DMS 273 (cell line): ENCODE measurements around the gene ALG1L2.
"Not testable (repeated sequence)": the region's sequence is repeated elsewhere in the genome, so short reads cannot be mapped to it uniquely, and the experiment has no call there.

Experiments used
- DNase-seq: peaks from one replicate; lab custom pipeline; 2025; ENCODE audit not compliant: unreplicated experiment; lab: John Stamatoyannopoulos, UW

The ALG1L2 gene

GRCh38 chr3:130081351-130081881 lies at the start of gene ALG1L2:
Gene ALG1L2, plus strand, starts transcription at chr3:130081831. Its CDS starts 186 bp downstream, at chr3:130082017.
- no peak for DNase-seq

GRCh38 chr3:130037126-130037815 lies 44.4 kb upstream of the ALG1L2 start:
- DNase-seq, result not testable (repeated sequence)

- DNase-seq, result not testable (repeated sequence)
Measured at GRCh38 chr3:130042736-130043135, 38.9 kb upstream of the ALG1L2 start.

GRCh38 chr3:130043658-130044057 lies 38.0 kb upstream of the ALG1L2 start:
- not testable (repeated sequence) for DNase-seq

GRCh38 chr3:130044370-130044769 lies 37.3 kb upstream of the ALG1L2 start:
- no peak for DNase-seq

GRCh38 chr3:130048726-130049125 lies 32.9 kb upstream of the ALG1L2 start:
- DNase-seq, result no peak

- DNase-seq, result not testable (repeated sequence)
Measured at GRCh38 chr3:130052366-130052765, 29.3 kb upstream of the ALG1L2 start.

GRCh38 chr3:130052965-130053364 lies 28.7 kb upstream of the ALG1L2 start:
- DNase-seq, result not testable (repeated sequence)

GRCh38 chr3:130057536-130058266 lies 23.9 kb upstream of the ALG1L2 start:
- DNase-seq, result not testable (repeated sequence)

- DNase-seq, result not testable (repeated sequence)
Measured at GRCh38 chr3:130058267-130058657, 23.4 kb upstream of the ALG1L2 start.

GRCh38 chr3:130058716-130059115 lies 22.9 kb upstream of the ALG1L2 start:
- not testable (repeated sequence) for DNase-seq

- DNase-seq, result not testable (repeated sequence)
Measured at GRCh38 chr3:130059162-130059561, 22.5 kb upstream of the ALG1L2 start.

GRCh38 chr3:130073582-130073981 lies 8.0 kb upstream of the ALG1L2 start:
- DNase-seq, result no peak

GRCh38 chr3:130077636-130078035 lies 4.0 kb upstream of the ALG1L2 start:
- no peak for DNase-seq

- not testable (repeated sequence) for DNase-seq
Measured at GRCh38 chr3:130083363-130084090, 1.9 kb downstream of the ALG1L2 start.

- no peak for DNase-seq
Measured at GRCh38 chr3:130084436-130084980, 2.9 kb downstream of the ALG1L2 start.

- DNase-seq, result no peak
Measured at GRCh38 chr3:130085881-130086280, 4.2 kb downstream of the ALG1L2 start.

GRCh38 chr3:130086628-130087027 lies 5.0 kb downstream of the ALG1L2 start:
- DNase-seq, result not testable (repeated sequence)

- DNase-seq, result peak; percentile 28
Measured at GRCh38 chr3:130088061-130088460, 6.4 kb downstream of the ALG1L2 start.

GRCh38 chr3:130090681-130091080 lies 9.1 kb downstream of the ALG1L2 start:
- not testable (repeated sequence) for DNase-seq

GRCh38 chr3:130091958-130092357 lies 10.3 kb downstream of the ALG1L2 start:
- DNase-seq, result no peak
